Panc1 (cell line): ENCODE data around the gene PPM1N. TPM values are rescaled to one million over a fixed set of nuclear protein-coding genes. Genes with fewer than 3 reads are reported as not detected.

Experiments used
- ATAC-seq: fragments of 200-7000 bp; cut with Tn5 transposase; 2 replicates; pipeline ENCODE4 v1.9.1; 2020; ENCODE audit warnings: mild to moderate bottlenecking, moderate library complexity
- BruUV-seq: library from RNA; stranded (reverse); fragments of 400-500 nt; replicated peaks from 2 replicates; lab custom pipeline; 2021; lab: Mats Ljungman, UMichigan
- CTCF ChIA-PET: fragments of 300-600 bp; sonication (Branson Sonifier 250); formaldehyde crosslinking; loops from one replicate; lab custom pipeline; 2022; ENCODE audit warnings: antibody characterized with exemption; lab: Charles Lee
- POLR2A ChIA-PET: fragments of 300-600 bp; sonication (Branson Sonifier 250); formaldehyde crosslinking; loops from one replicate; lab custom pipeline; 2022; ENCODE audit warnings: antibody characterized with exemption; lab: Charles Lee
- DNase-seq: peaks from one replicate; pipeline ENCODE4 v3.0.0-alpha.2; 2010; ENCODE audit warnings: low read depth, low spot score
- H3K27ac ChIP-seq: 2 replicates; pipeline ENCODE4 v1.5.1; 2011; ENCODE audit warnings: mild to moderate bottlenecking, low read length, inconsistent platforms
- H3K27me3 ChIP-seq: fragments of 200-500 bp; sonication (Bioruptor generic); 2 replicates; pipeline ENCODE4 v1.6.0; 2014; ENCODE audit warnings: low read length, inconsistent platforms; ENCODE audit not compliant: control insufficient read depth, insufficient read depth
- H3K36me3 ChIP-seq: fragments of 200-500 bp; sonication (Bioruptor generic); 2 replicates; pipeline ENCODE4 v1.5.1; 2014; ENCODE audit warnings: inconsistent platforms, mild to moderate bottlenecking, low read length, moderate library complexity; ENCODE audit not compliant: control insufficient read depth, insufficient read depth
- H3K4me1 ChIP-seq: 2 replicates; pipeline ENCODE4 v1.5.1; 2011; ENCODE audit warnings: inconsistent platforms, mild to moderate bottlenecking, low read length, moderate library complexity; ENCODE audit not compliant: control insufficient read depth, insufficient read depth
- H3K4me3 ChIP-seq, 2 experiments: 2 replicates each; pipeline ENCODE4 v1.5.1; 2011 to 2012; ENCODE audit warnings: low read depth in 2 of 2, low read length in 2 of 2, mild to moderate bottlenecking in 2 of 2, inconsistent platforms in 1 of 2, moderate library complexity in 1 of 2
- H3K9me3 ChIP-seq: fragments of 200-500 bp; sonication (Bioruptor generic); 2 replicates; pipeline ENCODE4 v1.5.1; 2014; ENCODE audit warnings: low read depth, mild to moderate bottlenecking, inconsistent platforms, low read length, moderate library complexity; ENCODE audit not compliant: control insufficient read depth, insufficient read depth
- POLR2AphosphoS5 ChIP-seq: IDR thresholded peaks from 2 replicates; pipeline ENCODE4 v1.6.1; 2012; ENCODE audit warnings: mild to moderate bottlenecking, low read depth, low read length, moderate library complexity
- SIN3A ChIP-seq: IDR thresholded peaks from 2 replicates; pipeline ENCODE4 v1.6.1; 2012; ENCODE audit warnings: low read depth, mild to moderate bottlenecking, low read length, moderate library complexity, borderline replicate concordance; ENCODE audit not compliant: insufficient read depth
- TCF7L2 ChIP-seq: IDR thresholded peaks from 2 replicates; pipeline ENCODE4 v1.6.1; 2011; ENCODE audit warnings: mild to moderate bottlenecking, low read depth, low read length, inconsistent platforms
- in situ Hi-C: cut with HindIII; loops from 2 replicates; pipeline ENCODE4 v1.10.0; 2016; ENCODE audit warnings: low sequenced_read_pairs, low pct_unique_long_range_greater_than_20kb
- intact Hi-C: fragments of 100-400 bp; cut with micrococcal nuclease; formaldehyde crosslinking; loops from one replicate; pipeline ENCODE4 v1.10.0; 2022; ENCODE audit not compliant: unreplicated experiment
- total RNA-seq: library from RNA; stranded (reverse); gene quantifications from one replicate; pipeline ENCODE4 v1.2.1, GENCODE V29; 2021; ENCODE audit not compliant: unreplicated experiment
- TF ChIP-seq, protein P1 (sequence below), 2 experiments: IDR thresholded peaks; 2 replicates each; pipeline ENCODE4 v1.6.1; 2011 to 2012; ENCODE audit warnings: low read depth in 2 of 2, control low read depth in 1 of 2, low read length in 1 of 2, mild to moderate bottlenecking in 1 of 2, moderate library complexity in 1 of 2; ENCODE audit not compliant: insufficient read depth in 1 of 2
- TF ChIP-seq, protein P2 (sequence below): fragments of 450-650 bp; IDR thresholded peaks from 2 replicates; pipeline ENCODE4 v1.5.1; 2017; ENCODE audit warnings: mild to moderate bottlenecking

Gene PPM1N
- total RNA-seq, 1 experiment from 2014 or later: 3.3 TPM

DNA sequence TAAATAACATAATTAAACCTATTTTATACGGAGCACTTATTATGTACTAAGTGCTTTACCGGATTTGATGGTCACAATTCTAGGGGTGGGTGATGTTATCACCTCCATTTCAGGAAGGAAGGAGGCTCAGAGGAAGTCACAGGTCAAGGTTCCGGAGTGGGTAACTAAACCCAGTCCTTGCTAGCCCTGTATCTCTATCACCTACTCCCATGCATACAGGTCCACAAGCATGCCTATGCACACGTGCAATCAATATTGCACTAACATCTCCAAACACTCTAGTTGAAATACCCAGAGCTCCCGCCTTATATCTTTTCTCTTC, 48.3 kb upstream of the PPM1N start:
- ChIA-PET CTCF (no interaction called here), POLR2A (interaction anchor here (0.5 kb wide), 1 partner anchor 443 kb away, joined by 8 read pairs; no protein-coding TSS in a partner anchor)
- Histone ChIP-seq H3K4me3 (peak overlapping the region; percentile 59 to 61), H3K27me3 (no peaks in the 10 kb centered on the region), H3K9me3 (no peaks in the 10 kb centered on the region), H3K4me1 (peaks cover 11% of the 10 kb centered on the region; the same call in 1 of the 2 replicates), H3K36me3 (no peaks in the 10 kb centered on the region), H3K27ac (peak overlapping the region; percentile 46)
- in situ Hi-C loops (no loop called here), intact Hi-C loops (no loop called here)
- ATAC-seq (peak; percentile 25; the same call in 1 of the 2 replicates), DNase-seq (no peak)
- TF ChIP-seq TCF7L2: no peak
- TF ChIP-seq, protein P1, sequence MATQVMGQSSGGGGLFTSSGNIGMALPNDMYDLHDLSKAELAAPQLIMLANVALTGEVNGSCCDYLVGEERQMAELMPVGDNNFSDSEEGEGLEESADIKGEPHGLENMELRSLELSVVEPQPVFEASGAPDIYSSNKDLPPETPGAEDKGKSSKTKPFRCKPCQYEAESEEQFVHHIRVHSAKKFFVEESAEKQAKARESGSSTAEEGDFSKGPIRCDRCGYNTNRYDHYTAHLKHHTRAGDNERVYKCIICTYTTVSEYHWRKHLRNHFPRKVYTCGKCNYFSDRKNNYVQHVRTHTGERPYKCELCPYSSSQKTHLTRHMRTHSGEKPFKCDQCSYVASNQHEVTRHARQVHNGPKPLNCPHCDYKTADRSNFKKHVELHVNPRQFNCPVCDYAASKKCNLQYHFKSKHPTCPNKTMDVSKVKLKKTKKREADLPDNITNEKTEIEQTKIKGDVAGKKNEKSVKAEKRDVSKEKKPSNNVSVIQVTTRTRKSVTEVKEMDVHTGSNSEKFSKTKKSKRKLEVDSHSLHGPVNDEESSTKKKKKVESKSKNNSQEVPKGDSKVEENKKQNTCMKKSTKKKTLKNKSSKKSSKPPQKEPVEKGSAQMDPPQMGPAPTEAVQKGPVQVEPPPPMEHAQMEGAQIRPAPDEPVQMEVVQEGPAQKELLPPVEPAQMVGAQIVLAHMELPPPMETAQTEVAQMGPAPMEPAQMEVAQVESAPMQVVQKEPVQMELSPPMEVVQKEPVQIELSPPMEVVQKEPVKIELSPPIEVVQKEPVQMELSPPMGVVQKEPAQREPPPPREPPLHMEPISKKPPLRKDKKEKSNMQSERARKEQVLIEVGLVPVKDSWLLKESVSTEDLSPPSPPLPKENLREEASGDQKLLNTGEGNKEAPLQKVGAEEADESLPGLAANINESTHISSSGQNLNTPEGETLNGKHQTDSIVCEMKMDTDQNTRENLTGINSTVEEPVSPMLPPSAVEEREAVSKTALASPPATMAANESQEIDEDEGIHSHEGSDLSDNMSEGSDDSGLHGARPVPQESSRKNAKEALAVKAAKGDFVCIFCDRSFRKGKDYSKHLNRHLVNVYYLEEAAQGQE (IDR thresholded peaks at IDR 0.05; ENCODE audit: insufficient read depth in 1 of 2, low read depth in 2 of 2, low read length in 1 of 2): no peak
- TF ChIP-seq, protein P2, sequence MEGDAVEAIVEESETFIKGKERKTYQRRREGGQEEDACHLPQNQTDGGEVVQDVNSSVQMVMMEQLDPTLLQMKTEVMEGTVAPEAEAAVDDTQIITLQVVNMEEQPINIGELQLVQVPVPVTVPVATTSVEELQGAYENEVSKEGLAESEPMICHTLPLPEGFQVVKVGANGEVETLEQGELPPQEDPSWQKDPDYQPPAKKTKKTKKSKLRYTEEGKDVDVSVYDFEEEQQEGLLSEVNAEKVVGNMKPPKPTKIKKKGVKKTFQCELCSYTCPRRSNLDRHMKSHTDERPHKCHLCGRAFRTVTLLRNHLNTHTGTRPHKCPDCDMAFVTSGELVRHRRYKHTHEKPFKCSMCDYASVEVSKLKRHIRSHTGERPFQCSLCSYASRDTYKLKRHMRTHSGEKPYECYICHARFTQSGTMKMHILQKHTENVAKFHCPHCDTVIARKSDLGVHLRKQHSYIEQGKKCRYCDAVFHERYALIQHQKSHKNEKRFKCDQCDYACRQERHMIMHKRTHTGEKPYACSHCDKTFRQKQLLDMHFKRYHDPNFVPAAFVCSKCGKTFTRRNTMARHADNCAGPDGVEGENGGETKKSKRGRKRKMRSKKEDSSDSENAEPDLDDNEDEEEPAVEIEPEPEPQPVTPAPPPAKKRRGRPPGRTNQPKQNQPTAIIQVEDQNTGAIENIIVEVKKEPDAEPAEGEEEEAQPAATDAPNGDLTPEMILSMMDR: no peak
- no peak for TF ChIP-seq SIN3A
- TF ChIP-seq POLR2AphosphoS5: no peak
- TSS peak; percentile 92 for BruUV-seq

DNA sequence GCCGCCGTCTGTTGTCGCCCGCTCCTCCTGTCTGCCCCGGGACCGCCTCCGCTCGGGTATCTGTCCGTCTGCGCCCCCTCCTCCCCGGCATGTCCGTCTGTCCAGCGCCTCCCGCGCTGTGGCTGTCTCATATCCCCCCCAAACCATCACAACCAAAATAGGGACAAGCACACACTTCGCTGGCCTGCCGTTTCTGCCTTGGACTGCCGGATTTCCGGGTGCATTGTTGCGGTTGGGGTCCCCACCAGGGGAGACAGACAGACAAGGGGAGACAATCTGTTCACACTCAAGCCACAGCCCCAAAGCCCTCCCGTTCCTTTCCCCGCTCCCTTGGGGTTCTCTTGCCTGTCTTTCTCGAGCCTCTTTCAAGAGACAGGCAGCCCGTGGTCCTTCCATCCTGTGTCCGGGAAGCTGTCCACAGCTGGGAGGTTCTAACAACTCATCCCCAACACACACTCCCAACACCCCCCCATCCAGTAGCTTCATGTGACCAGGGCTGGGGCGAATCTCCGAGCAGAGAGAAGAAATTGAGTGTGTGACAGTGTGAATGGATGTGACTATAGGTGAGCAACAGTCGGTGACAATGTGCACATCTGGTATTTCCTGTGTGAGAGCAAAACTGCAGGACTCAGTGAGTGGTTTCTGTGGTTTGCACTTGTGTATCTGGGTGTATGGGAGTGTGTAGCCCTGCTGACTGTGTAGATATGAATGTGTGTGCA, 47.0 kb upstream of the PPM1N start:
- intact Hi-C loops (no loop called here), in situ Hi-C loops (no loop called here)
- no peaks in the 10 kb centered on the region for H3K27me3 ChIP-seq
- TF ChIP-seq, protein P1 (IDR thresholded peaks at IDR 0.05; ENCODE audit: insufficient read depth in 1 of 2, low read depth in 2 of 2, low read length in 1 of 2): no peak
- TF ChIP-seq, protein P2: no peak
- no peak; the same call in 1 of the 2 replicates for TF ChIP-seq SIN3A
- no peak for TF ChIP-seq POLR2AphosphoS5
- no peak for TF ChIP-seq TCF7L2
- POLR2A ChIA-PET: interaction anchor here (0.6 to 2.8 kb wide), 2 partner anchors 16 to 26 kb away, joined by 7 to 20 read pairs; no protein-coding TSS in a partner anchor
- no peaks in the 10 kb centered on the region for H3K9me3 ChIP-seq
- H3K4me1 ChIP-seq: peaks cover 21% of the 10 kb centered on the region
- CTCF ChIA-PET: no interaction called here
- no peaks in the 10 kb centered on the region for H3K36me3 ChIP-seq
- BruUV-seq: TSS peak; percentile 93
- ATAC-seq (peak; percentile 17), DNase-seq (no peak)
- peak overlapping the region; percentile 59 to 74 for H3K4me3 ChIP-seq
- H3K27ac ChIP-seq: peak overlapping the region; percentile 48
